Trophoblast cell (in vitro differentiated cells and primary cell): ENCODE results near the gene PTPRM.
A peak's percentile ranks its signal among the peaks of the same experiment; 100 is the strongest.

Source experiments
- DNase-seq, 2 donors: peaks; one replicate each; pipeline ENCODE4 v3.0.0-alpha.2; 2016
- H2AFZ ChIP-seq: 2 replicates; pipeline ENCODE4 v1.6.1; 2013; ENCODE audit warnings: low read length, moderate library complexity, mild to moderate bottlenecking; ENCODE audit not compliant: insufficient read depth, poor library complexity
- H2AK5ac ChIP-seq: 2 replicates; pipeline ENCODE4 v1.6.1; 2013; ENCODE audit warnings: mild to moderate bottlenecking, low read length
- H2BK120ac ChIP-seq: 2 replicates; pipeline ENCODE4 v1.6.1; 2013; ENCODE audit warnings: low read length, mild to moderate bottlenecking, moderate library complexity; ENCODE audit not compliant: insufficient read depth, poor library complexity
- H2BK12ac ChIP-seq: 2 replicates; pipeline ENCODE4 v1.6.1; 2013; ENCODE audit warnings: mild to moderate bottlenecking, low read length, moderate library complexity
- H2BK5ac ChIP-seq: 2 replicates; pipeline ENCODE4 v1.6.1; 2013; ENCODE audit warnings: low read length, low read depth, moderate library complexity, mild to moderate bottlenecking; ENCODE audit not compliant: poor library complexity
- H3K14ac ChIP-seq: 2 replicates; pipeline ENCODE4 v1.6.1; 2013; ENCODE audit warnings: mild to moderate bottlenecking, low read length
- H3K18ac ChIP-seq: 2 replicates; pipeline ENCODE4 v1.6.1; 2013; ENCODE audit warnings: mild to moderate bottlenecking, low read length
- H3K23ac ChIP-seq: 2 replicates; pipeline ENCODE4 v1.6.1; 2013; ENCODE audit warnings: low read length
- H3K27ac ChIP-seq: 2 replicates; pipeline ENCODE4 v1.5.1; 2013; ENCODE audit warnings: low read depth, mild to moderate bottlenecking, inconsistent platforms, low read length, moderate library complexity
- H3K27me3 ChIP-seq: 2 replicates; pipeline ENCODE4 v1.6.1; 2013; ENCODE audit warnings: inconsistent platforms, mild to moderate bottlenecking, low read length, moderate library complexity; ENCODE audit not compliant: insufficient read depth
- H3K36me3 ChIP-seq, 2 experiments: 1 replicate in 1 of 2; 2 replicates in 1 of 2; pipeline ENCODE4 v1.6.1; 2013; ENCODE audit warnings: low read length in 2 of 2, mild to moderate bottlenecking in 2 of 2, moderate library complexity in 1 of 2; ENCODE audit not compliant: insufficient read depth in 2 of 2, control insufficient read depth in 1 of 2
- H3K4ac ChIP-seq: 2 replicates; pipeline ENCODE4 v1.6.1; 2013; ENCODE audit warnings: low read depth, mild to moderate bottlenecking, low read length, moderate library complexity
- H3K4me1 ChIP-seq, 2 experiments: 1 replicate in 1 of 2; 2 replicates in 1 of 2; pipeline ENCODE4 v1.6.1; 2013; ENCODE audit warnings: low read length in 2 of 2, mild to moderate bottlenecking in 2 of 2, moderate library complexity in 1 of 2; ENCODE audit not compliant: insufficient read depth in 2 of 2, control insufficient read depth in 1 of 2
- H3K4me2 ChIP-seq: 2 replicates; pipeline ENCODE4 v1.6.1; 2013; ENCODE audit warnings: inconsistent platforms, mild to moderate bottlenecking, low read length, moderate library complexity
- H3K4me3 ChIP-seq: 2 replicates; pipeline ENCODE4 v1.5.1; 2013; ENCODE audit warnings: mild to moderate bottlenecking, low read depth, low read length, inconsistent platforms
- H3K79me1 ChIP-seq: one replicate; pipeline ENCODE4 v1.6.1; 2013; ENCODE audit warnings: low read length
- H3K79me2 ChIP-seq: 2 replicates; pipeline ENCODE4 v1.6.1; 2013; ENCODE audit warnings: low read length, mild to moderate bottlenecking; ENCODE audit not compliant: control insufficient read depth, insufficient read depth, poor library complexity
- H3K9ac ChIP-seq: 2 replicates; pipeline ENCODE4 v1.6.1; 2013; ENCODE audit warnings: mild to moderate bottlenecking, low read length
- H3K9me3 ChIP-seq: 2 replicates; pipeline ENCODE4 v1.6.1; 2013; ENCODE audit warnings: low read depth, mild to moderate bottlenecking, control low read depth, inconsistent platforms, low read length; ENCODE audit not compliant: insufficient read depth
- H4K12ac ChIP-seq: 2 replicates; pipeline ENCODE4 v1.6.1; 2013; ENCODE audit warnings: low read depth, mild to moderate bottlenecking, low read length, moderate library complexity
- H4K8ac ChIP-seq: 2 replicates; pipeline ENCODE4 v1.6.1; 2013; ENCODE audit warnings: low read depth, mild to moderate bottlenecking, low read length, moderate library complexity
- H4K91ac ChIP-seq: one replicate; pipeline ENCODE4 v1.6.1; 2013; ENCODE audit warnings: low read depth, mild to moderate bottlenecking, low read length, moderate library complexity
- WGBS: extraction: QIAGEN DNeasy Blood & Tissue Kit; methylation state at CpG from one replicate; pipeline ENCODE4 v1.1.7; 2013; ENCODE audit warnings: missing lambda C conversion rate; ENCODE audit not compliant: insufficient read length, insufficient coverage; ENCODE audit errors: extremely low coverage; 5-methylcytosine and 5-hydroxymethylcytosine counted together

PTPRM gene

GRCh38 chr18:7764405-7764804 lies 197.3 kb downstream of the PTPRM start:
- Histone ChIP-seq H3K27ac (no peak overlapping the region), H4K91ac (no peak overlapping the region), H3K27me3 (no peaks in the 10 kb centered on the region), H3K4me1 (peaks cover 2 to 3% of the 10 kb centered on the region in 2 experiments), H3K4me2 (no peak overlapping the region), H3K23ac (no peak overlapping the region), H3K14ac (no peak overlapping the region), H3K9me3 (no peaks in the 10 kb centered on the region), H3K4ac (peak overlapping the region; percentile 27), H3K18ac (no peak overlapping the region), H2BK5ac (no peak overlapping the region), H2BK120ac (no peak overlapping the region), H3K79me2 (peaks cover 3% of the 10 kb centered on the region), H3K79me1 (no peaks in the 10 kb centered on the region), H2AK5ac (no peak overlapping the region), H2BK12ac (peak overlapping the region; percentile 40), H2AFZ (no peak overlapping the region), H3K36me3 (no peaks in the 10 kb centered on the region), H4K8ac (peak overlapping the region; percentile 19), H4K12ac (no peak overlapping the region), H3K4me3 (no peak overlapping the region), H3K9ac (no peak overlapping the region)
- no peak for DNase-seq
- no CpG with 5 or more reads among the region's 2 CpGs for WGBS

- Histone ChIP-seq H3K79me2 (peaks cover 3% of the 10 kb centered on the region), H2AFZ (no peak overlapping the region), H3K4me2 (no peak overlapping the region), H3K4me3 (no peak overlapping the region), H3K27me3 (no peaks in the 10 kb centered on the region), H3K4me1 (peaks cover 0 to 3% of the 10 kb centered on the region in 2 experiments), H2BK12ac (no peak overlapping the region), H3K9ac (no peak overlapping the region), H3K79me1 (no peaks in the 10 kb centered on the region), H3K9me3 (no peaks in the 10 kb centered on the region), H3K36me3 (no peaks in the 10 kb centered on the region), H3K18ac (no peak overlapping the region), H4K8ac (no peak overlapping the region), H2BK5ac (no peak overlapping the region), H3K4ac (no peak overlapping the region), H4K12ac (no peak overlapping the region), H2AK5ac (no peak overlapping the region), H3K14ac (no peak overlapping the region), H3K27ac (no peak overlapping the region), H3K23ac (no peak overlapping the region), H2BK120ac (no peak overlapping the region), H4K91ac (no peak overlapping the region)
- WGBS: no CpG with 5 or more reads among the region's 4 CpGs
- DNase-seq: no peak
These were observed 199.2 kb downstream of the PTPRM start for GRCh38 chr18:7766346-7766745.

- H4K12ac ChIP-seq: no peak overlapping the region
- WGBS: no CpG with 5 or more reads among the region's 1 CpG
These were observed 199.7 kb downstream of the PTPRM start for GRCh38 chr18:7766817-7767216.

GRCh38 chr18:7770908-7771307 lies 203.8 kb downstream of the PTPRM start:
- H4K91ac ChIP-seq: no peak overlapping the region
- H3K79me2 ChIP-seq: peaks cover 3% of the 10 kb centered on the region
- no peak overlapping the region for H4K8ac ChIP-seq
- no peaks in the 10 kb centered on the region for H3K27me3 ChIP-seq
- H3K14ac ChIP-seq: no peak overlapping the region
- no peak overlapping the region for H2AFZ ChIP-seq
- no peak overlapping the region for H3K9ac ChIP-seq
- no peak overlapping the region for H3K23ac ChIP-seq
- no peaks in the 10 kb centered on the region for H3K36me3 ChIP-seq
- no peak for DNase-seq
- H3K4me1 ChIP-seq: no peaks in the 10 kb centered on the region
- H3K4me3 ChIP-seq: no peak overlapping the region
- no peak overlapping the region for H2AK5ac ChIP-seq
- H3K4me2 ChIP-seq: no peak overlapping the region
- WGBS: no CpG with 5 or more reads among the region's 4 CpGs
- no peak overlapping the region for H3K27ac ChIP-seq
- no peak overlapping the region for H2BK12ac ChIP-seq
- no peak overlapping the region for H3K4ac ChIP-seq
- H3K18ac ChIP-seq: no peak overlapping the region
- peaks cover 3% of the 10 kb centered on the region for H3K79me1 ChIP-seq
- H2BK120ac ChIP-seq: no peak overlapping the region
- no peak overlapping the region for H2BK5ac ChIP-seq
- no peaks in the 10 kb centered on the region for H3K9me3 ChIP-seq
- no peak overlapping the region for H4K12ac ChIP-seq

More at GRCh38 chr18:7766817-7767216, 199.7 kb downstream of the PTPRM start:
- H4K8ac ChIP-seq: no peak overlapping the region
- H3K79me1 ChIP-seq: peaks cover under 1% of the 10 kb centered on the region
- no peak overlapping the region for H2AK5ac ChIP-seq
- H3K9ac ChIP-seq: no peak overlapping the region
- no peak overlapping the region for H2AFZ ChIP-seq
- no peak overlapping the region for H3K18ac ChIP-seq
- H3K27me3 ChIP-seq: no peaks in the 10 kb centered on the region
- DNase-seq: no peak
- H4K91ac ChIP-seq: no peak overlapping the region
- H3K4ac ChIP-seq: no peak overlapping the region
- H3K14ac ChIP-seq: no peak overlapping the region
- no peak overlapping the region for H2BK5ac ChIP-seq
- H2BK120ac ChIP-seq: no peak overlapping the region
- H3K27ac ChIP-seq: no peak overlapping the region
- no peak overlapping the region for H3K23ac ChIP-seq
- H3K4me1 ChIP-seq: peaks cover 0 to 3% of the 10 kb centered on the region in 2 experiments
- no peak overlapping the region for H3K4me2 ChIP-seq
- H3K79me2 ChIP-seq: peaks cover 3% of the 10 kb centered on the region
- H2BK12ac ChIP-seq: no peak overlapping the region
- H3K36me3 ChIP-seq: no peaks in the 10 kb centered on the region
- no peak overlapping the region for H3K4me3 ChIP-seq
- no peaks in the 10 kb centered on the region for H3K9me3 ChIP-seq
